NT2/D1 (cell line): ENCODE measurements around the gene ZNF536.

Experiments
- SUZ12 ChIP-seq: IDR thresholded peaks from 2 replicates; pipeline ENCODE4 v1.6.1; 2011; ENCODE audit not compliant: insufficient read length, insufficient read depth; ENCODE audit errors: extremely low read depth
- YY1 ChIP-seq: IDR thresholded peaks from 2 replicates; pipeline ENCODE4 v1.6.1; 2011; ENCODE audit not compliant: insufficient read length, insufficient read depth

GRCh38 chr19:30362156-30362754 lies 9.9 kb upstream of the ZNF536 start:
- no peak for TF ChIP-seq YY1
- no peak for TF ChIP-seq SUZ12
